Esophagus muscularis mucosa (tissue), 4 donors: ENCODE results near the gene PPP1R14C. TPM values are rescaled to one million over a fixed set of nuclear protein-coding genes. Genes with fewer than 3 reads are reported as not detected.
"Not testable (repeated sequence)": the region's sequence is repeated elsewhere in the genome, so short reads cannot be mapped to it uniquely, and the experiment has no call there.

Experiments
- DNase-seq: peaks from one replicate; pipeline ENCODE4 v3.0.0-alpha.2; 2017; ENCODE audit errors: extremely low spot score
- H3K27ac ChIP-seq, 4 donors: fragments of 200-600 bp; sonication (generic); replicated peaks in 1 of 4; 1 replicate in 3 of 4; 2 replicates in 1 of 4; pipeline ENCODE4 v1.5.1; 2016 to 2019; ENCODE audit warnings: mild to moderate bottlenecking in 1 of 4
- H3K27me3 ChIP-seq, 4 donors: fragments of 200-600 bp; sonication (generic); one replicate each; pipeline versions ENCODE4 v1.5.1 to v1.6.0; 2016 to 2019
- H3K36me3 ChIP-seq, 4 donors: fragments of 200-600 bp; sonication (generic); one replicate each; pipeline ENCODE4 v1.5.1; 2016 to 2019
- H3K4me1 ChIP-seq, 4 donors: fragments of 200-600 bp; sonication (generic); one replicate each; pipeline ENCODE4 v1.5.1; 2016 to 2019
- H3K4me3 ChIP-seq, 4 donors: fragments of 200-600 bp; sonication (generic); 1 replicate in 2 of 4; 2 replicates in 2 of 4; pipeline ENCODE4 v1.5.1; 2016 to 2019; ENCODE audit warnings: mild to moderate bottlenecking in 4 of 4, moderate library complexity in 1 of 4
- H3K9me3 ChIP-seq, 4 donors: fragments of 200-600 bp; sonication (generic); 1 replicate in 3 of 4; 2 replicates in 1 of 4; pipeline ENCODE4 v1.5.1; 2016 to 2019
- CTCF ChIP-seq, 3 experiments: fragments of 200-600 bp in 2 of 3; fragments of 450-650 bp in 1 of 3; sonication (generic) in 2 of 3; IDR thresholded peaks; one replicate each; pipeline ENCODE4 v1.5.1; 2017 to 2019; ENCODE audit warnings: antibody characterized with exemption in 3 of 3, mild to moderate bottlenecking in 2 of 3, moderate library complexity in 1 of 3
- EP300 ChIP-seq: sonication (generic); formaldehyde crosslinking; IDR thresholded peaks from one replicate; pipeline ENCODE4 v1.6.1; 2017; ENCODE audit warnings: antibody characterized with exemption
- POLR2A ChIP-seq: fragments of 450-650 bp; IDR thresholded peaks from one replicate; pipeline ENCODE4 v1.6.1; 2017; ENCODE audit warnings: antibody characterized with exemption, moderate library complexity, mild to moderate bottlenecking, low read depth
- POLR2AphosphoS5 ChIP-seq, 2 donors: sonication (generic); formaldehyde crosslinking; IDR thresholded peaks; one replicate each; pipeline ENCODE4 v1.6.1; 2017; ENCODE audit warnings: antibody characterized with exemption in 2 of 2
- WGBS: methylation state at CpG from one replicate; pipeline ENCODE4 v1.1.5; 2018; 5-methylcytosine and 5-hydroxymethylcytosine counted together
- intact Hi-C: fragments of 100-400 bp; cut with DNase I; formaldehyde crosslinking; loops from one replicate; pipeline ENCODE4 v1.15.1; 2023
- total RNA-seq, 4 donors: library from RNA; depleted of rRNA; stranded (reverse); fragments of >200 nt; gene quantifications; one replicate each; pipeline versions ENCODE4 v1.1.0 to v1.2.1, GENCODE V29; 2016

Gene PPP1R14C
- total RNA-seq, 4 donors from 2014 or later: 0.26 to 0.40 TPM; not detected in 2

GRCh38 chr6:150134280-150134920, 8.4 kb upstream of the PPP1R14C start:
- TF ChIP-seq POLR2A (no peak), EP300 (no peak), CTCF (IDR thresholded peaks at IDR 0.05) (no peak), POLR2AphosphoS5 (IDR thresholded peaks at IDR 0.05) (no peak)
- 82% methylated on average over 7 of the region's 7 CpGs for WGBS
- H3K27me3 ChIP-seq: peaks cover 0 to 8% (median 0%) of the 10 kb centered on the region in 4 donors
- DNase-seq: no peak
- H3K36me3 ChIP-seq: no peaks in the 10 kb centered on the region
- H3K27ac ChIP-seq: no peak overlapping the region
- H3K4me3 ChIP-seq: no peak overlapping the region
- H3K4me1 ChIP-seq: no peaks in the 10 kb centered on the region
- intact Hi-C loops: no loop called here
- H3K9me3 ChIP-seq: peaks cover 0 to 3% (median 0%) of the 10 kb centered on the region in 4 donors

GRCh38 chr6:150137711-150138110, 5.1 kb upstream of the PPP1R14C start:
- H3K4me3 ChIP-seq, H3K9me3 ChIP-seq, intact Hi-C loops, H3K27ac ChIP-seq, H3K4me1 ChIP-seq, H3K36me3 ChIP-seq, DNase-seq: not testable (repeated sequence)
- 58% methylated on average over 3 of the region's 3 CpGs for WGBS
- peaks cover 0 to 32% (median 8%) of the 10 kb centered on the region in 4 donors for H3K27me3 ChIP-seq

GRCh38 chr6:150138638-150139037, 4.2 kb upstream of the PPP1R14C start:
- no peak overlapping the region for H3K27ac ChIP-seq
- WGBS: 66% methylated on average over 7 of the region's 7 CpGs
- H3K27me3 ChIP-seq: peaks cover 0 to 41% (median 15%) of the 10 kb centered on the region in 4 donors
- peaks cover 0 to 3% (median 0%) of the 10 kb centered on the region in 4 donors for H3K9me3 ChIP-seq
- intact Hi-C loops: no loop called here
- no peaks in the 10 kb centered on the region for H3K36me3 ChIP-seq
- no peak for DNase-seq
- H3K4me3 ChIP-seq: no peak overlapping the region
- TF ChIP-seq POLR2A: no peak
- TF ChIP-seq EP300: no peak
- TF ChIP-seq CTCF (IDR thresholded peaks at IDR 0.05): no peak
- TF ChIP-seq POLR2AphosphoS5 (IDR thresholded peaks at IDR 0.05): no peak
- H3K4me1 ChIP-seq: peaks cover 10 to 18% (median 16%) of the 10 kb centered on the region in 4 donors

GRCh38 chr6:150139533-150139932, 3.3 kb upstream of the PPP1R14C start:
- no peak for DNase-seq
- Histone ChIP-seq H3K27ac (no peak overlapping the region), H3K4me1 (peaks cover 10 to 23% (median 21%) of the 10 kb centered on the region in 4 donors), H3K9me3 (peaks cover 0 to 3% (median 0%) of the 10 kb centered on the region in 4 donors), H3K4me3 (no peak overlapping the region), H3K27me3 (peaks cover 0 to 50% (median 24%) of the 10 kb centered on the region in 4 donors), H3K36me3 (no peaks in the 10 kb centered on the region)
- WGBS: 61% methylated on average over 3 of the region's 3 CpGs
- intact Hi-C loops: no loop called here
- TF ChIP-seq POLR2AphosphoS5 (IDR thresholded peaks at IDR 0.05) (no peak), EP300 (no peak), POLR2A (no peak), CTCF (IDR thresholded peaks at IDR 0.05) (no peak)

GRCh38 chr6:150140236-150140969, 2.4 kb upstream of the PPP1R14C start:
- Histone ChIP-seq H3K27me3 (peaks cover 0 to 59% (median 24%) of the 10 kb centered on the region in 4 donors), H3K4me3 (no peak overlapping the region), H3K4me1 (peaks cover 10 to 23% (median 21%) of the 10 kb centered on the region in 4 donors), H3K9me3 (peaks cover 0 to 3% (median 0%) of the 10 kb centered on the region in 4 donors), H3K27ac (no peak overlapping the region), H3K36me3 (no peaks in the 10 kb centered on the region)
- WGBS: 78% methylated on average over 6 of the region's 6 CpGs
- DNase-seq: no peak
- intact Hi-C loops: no loop called here
- no peak for TF ChIP-seq POLR2A
- TF ChIP-seq CTCF (IDR thresholded peaks at IDR 0.05): no peak
- no peak for TF ChIP-seq POLR2AphosphoS5 (IDR thresholded peaks at IDR 0.05)
- TF ChIP-seq EP300: no peak
